NCI-H82 treated with DMSO at 0.1 percent for 48 hours (cell line): ENCODE data around the gene SLC25A41.
"Not testable (repeated sequence)": the region's sequence is repeated elsewhere in the genome, so short reads cannot be mapped to it uniquely, and the experiment has no call there.

ENCODE experiments used
- DNase-seq: peaks from one replicate; lab custom pipeline; 2025; ENCODE audit not compliant: unreplicated experiment; lab: John Stamatoyannopoulos, UW

SLC25A41 gene

DNA sequence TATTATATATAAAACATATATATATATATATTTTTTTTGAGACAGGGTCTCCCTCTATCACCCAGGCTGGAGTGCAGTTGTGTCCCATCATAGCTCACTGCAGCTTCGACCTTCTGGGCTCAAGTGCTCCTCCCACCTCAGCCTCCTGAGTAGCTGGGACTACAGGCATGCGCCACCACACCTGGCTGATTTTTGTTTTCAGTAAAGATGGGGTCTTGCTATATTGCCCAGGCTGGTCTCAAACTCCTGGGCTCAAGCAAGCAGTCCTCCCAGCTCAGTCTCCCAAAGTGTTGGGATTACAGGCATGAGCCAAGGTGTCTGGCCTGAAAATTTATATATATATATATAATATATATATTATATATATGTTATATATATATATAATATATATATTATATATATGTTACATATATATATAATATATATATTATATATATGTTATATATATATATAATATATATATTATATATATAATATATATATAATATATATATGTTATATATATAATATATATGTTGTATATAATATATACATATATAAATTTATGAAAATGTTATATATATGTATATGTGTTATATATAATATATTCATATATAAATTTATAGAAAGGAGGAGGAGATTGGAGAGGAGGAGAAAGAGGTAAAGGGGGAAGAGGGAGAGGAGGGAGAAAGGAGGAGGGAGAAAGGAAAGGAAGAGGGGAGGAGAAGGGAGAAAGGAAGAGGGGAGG lies 4.7 kb downstream of the SLC25A41 start:
- not testable (repeated sequence) for DNase-seq

DNA sequence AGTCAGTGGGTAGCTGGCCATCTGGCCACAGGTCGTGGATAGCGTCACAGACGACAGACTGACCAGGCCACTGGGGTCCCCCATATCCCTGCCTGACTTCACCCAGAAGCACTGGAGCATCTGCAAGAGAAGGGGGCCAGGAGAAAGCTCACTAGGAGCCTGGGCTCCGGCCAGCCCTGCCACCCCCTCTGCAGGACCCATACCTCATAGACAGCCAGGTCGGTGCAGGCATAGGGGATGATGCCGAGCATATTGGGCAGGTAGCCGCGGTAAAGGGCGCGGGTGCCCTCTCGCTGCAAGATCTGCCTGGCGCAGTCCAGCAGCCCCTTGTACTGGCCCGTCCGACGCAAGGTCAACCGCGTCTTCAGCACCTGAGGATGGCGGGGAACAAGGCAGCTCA lies 6.4 kb downstream of the SLC25A41 start:
- DNase-seq, result no peak

DNA sequence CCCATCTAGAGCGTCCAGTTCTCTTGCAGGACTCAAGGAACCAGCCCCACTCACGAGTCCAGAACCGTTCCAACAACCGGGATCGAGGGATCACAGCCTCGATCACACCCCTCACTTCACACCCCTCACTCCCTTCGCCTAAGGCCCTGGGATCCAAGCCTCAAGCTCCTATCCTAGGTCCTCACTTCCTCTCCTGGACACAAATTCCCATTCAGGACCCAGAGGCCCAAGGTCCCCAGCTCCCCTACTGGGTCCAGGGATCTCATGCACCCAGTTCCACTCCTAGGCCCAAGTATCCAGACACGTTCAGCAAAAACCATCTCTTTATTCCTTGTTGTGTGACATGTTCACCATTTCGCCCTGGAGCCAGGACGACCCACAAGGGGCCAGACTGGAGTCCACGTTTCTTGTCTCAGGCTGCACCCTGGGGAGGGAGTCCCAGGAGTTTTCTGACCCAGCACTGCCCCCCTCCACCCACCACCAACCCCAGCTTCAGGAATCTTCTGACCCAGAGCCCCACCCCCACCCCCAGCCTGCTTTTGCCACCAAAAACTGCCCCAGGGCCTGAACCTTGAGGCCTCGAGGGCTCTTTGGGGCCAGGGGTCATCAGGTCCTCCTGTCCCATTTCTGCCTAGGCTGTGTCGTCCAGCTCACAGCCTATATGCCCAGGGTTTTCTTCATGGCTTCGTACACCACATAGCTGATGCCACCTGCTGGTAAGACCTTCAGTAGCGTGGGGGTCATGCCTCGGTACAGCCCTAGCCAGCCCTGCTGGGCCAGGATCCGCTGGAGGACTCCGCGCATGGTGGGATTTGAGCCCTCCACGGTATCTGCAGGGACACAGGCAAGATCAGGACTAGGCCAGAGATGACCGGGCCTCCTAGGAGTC lies 7.6 kb downstream of the SLC25A41 start:
- no peak for DNase-seq

DNA sequence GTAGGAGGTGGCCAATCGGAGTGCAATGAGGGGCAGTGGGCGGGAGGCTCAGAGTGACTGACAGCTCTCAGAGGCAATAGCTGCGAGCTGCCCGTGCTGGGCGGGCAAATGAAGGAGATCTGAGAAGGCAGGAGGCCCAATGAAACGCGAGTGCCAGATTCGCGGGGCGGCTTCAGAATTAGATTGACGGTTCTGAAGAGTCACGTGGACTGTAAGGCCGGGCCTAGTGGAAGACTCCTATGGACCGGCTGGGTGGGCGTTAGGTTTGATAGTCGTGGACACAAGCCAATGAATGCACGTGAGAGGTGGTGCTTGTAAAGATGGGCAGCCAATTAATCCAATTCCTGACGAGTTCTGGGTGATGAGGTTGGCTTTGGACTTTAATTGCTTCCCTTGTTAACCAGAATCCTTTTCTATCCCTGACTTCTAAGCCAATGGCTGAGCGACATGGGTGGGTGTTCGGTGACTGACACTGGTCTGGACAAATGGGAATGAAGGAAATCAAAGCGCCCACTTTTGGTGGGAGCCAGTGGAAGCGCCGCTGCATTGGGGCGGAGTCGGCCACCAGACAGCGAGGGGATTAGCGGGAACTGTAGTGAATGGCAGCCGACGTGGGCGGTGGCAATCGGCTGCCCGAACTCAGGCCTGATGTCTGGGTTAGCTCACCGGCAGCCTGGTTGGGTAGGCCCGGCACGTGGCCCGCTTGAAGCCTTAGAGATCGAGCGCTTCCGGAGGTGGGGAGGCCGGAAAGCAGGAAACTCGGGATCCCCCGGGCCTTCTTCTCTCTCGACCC lies 8.4 kb downstream of the SLC25A41 start:
- DNase-seq, result peak; percentile 100

DNA sequence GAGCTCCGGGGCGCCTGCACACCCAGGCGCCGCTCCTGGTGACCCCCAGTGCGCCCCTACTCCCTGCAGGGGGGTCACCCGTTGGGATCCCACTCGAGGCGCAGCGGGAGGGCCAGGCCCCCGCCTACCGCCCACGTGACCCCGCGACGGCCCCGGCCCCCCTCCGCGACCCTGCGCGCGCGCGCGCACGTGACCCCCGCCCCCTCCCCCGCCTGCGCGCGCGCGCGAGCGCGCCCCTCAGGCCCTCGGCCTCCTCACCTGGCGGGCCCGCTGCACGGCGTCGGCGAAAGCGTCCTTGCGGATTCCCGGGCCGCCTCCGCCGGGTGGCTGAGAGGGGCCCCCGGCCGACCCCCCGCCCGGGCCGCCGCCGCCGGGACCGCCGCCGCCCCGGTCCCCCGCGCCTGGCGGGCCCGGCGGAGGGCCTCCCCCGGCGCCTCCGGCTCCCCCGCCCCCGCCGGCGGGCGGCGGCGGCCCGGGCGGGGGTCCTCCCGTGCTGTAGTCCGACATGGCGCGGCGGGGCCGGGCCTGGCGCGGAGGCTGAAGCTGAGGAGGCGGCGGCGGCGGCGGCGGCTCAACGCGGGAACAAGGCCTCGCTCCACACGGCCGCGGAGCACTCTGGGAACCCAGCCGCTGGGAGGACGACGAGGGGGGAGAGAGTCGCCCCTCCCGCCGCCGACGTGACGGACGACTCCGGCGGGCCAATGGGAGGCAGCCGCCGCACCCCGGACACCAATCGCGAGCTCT lies 9.2 kb downstream of the SLC25A41 start, which contains the start of gene KHSRP:
KHSRP (minus strand) TSS at position 617 of the 744 bp plus-strand sequence; CDS start at position 507, 110 bp downstream.
- DNase-seq, result no peak

DNA sequence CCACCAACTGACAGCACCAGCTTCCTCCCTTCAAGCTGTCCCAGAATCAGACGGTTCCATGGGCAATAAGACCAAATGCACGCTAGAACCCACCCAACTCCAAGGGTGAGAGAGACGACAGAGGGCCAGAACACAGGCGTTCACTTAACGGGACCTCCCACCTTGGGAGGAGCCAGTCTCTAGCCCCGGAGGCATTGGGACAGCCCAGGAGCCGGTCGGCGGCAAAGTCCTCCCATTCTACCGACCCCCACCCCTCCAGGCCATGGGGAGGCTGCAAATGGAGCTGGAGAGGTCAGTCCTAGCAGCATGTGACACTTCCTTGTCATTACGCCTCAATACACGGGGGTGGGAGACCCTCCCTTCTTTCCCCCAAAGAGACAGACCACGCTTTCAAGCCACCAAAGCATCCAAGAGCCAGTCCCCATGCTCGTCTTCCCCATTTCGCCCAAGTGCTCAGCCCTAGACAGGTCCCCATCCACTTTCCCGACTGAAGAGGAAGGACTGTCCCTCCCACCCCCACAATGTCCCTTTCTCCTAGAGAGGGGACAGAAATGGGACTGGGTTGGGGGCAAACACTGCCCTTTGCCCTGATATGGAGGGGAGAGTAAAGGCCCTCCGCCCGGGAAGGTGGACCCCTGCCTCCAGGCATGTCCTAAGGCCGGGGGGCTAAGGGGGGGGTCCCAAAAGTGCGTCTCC lies 9.9 kb downstream of the SLC25A41 start:
- no peak for DNase-seq

DNA sequence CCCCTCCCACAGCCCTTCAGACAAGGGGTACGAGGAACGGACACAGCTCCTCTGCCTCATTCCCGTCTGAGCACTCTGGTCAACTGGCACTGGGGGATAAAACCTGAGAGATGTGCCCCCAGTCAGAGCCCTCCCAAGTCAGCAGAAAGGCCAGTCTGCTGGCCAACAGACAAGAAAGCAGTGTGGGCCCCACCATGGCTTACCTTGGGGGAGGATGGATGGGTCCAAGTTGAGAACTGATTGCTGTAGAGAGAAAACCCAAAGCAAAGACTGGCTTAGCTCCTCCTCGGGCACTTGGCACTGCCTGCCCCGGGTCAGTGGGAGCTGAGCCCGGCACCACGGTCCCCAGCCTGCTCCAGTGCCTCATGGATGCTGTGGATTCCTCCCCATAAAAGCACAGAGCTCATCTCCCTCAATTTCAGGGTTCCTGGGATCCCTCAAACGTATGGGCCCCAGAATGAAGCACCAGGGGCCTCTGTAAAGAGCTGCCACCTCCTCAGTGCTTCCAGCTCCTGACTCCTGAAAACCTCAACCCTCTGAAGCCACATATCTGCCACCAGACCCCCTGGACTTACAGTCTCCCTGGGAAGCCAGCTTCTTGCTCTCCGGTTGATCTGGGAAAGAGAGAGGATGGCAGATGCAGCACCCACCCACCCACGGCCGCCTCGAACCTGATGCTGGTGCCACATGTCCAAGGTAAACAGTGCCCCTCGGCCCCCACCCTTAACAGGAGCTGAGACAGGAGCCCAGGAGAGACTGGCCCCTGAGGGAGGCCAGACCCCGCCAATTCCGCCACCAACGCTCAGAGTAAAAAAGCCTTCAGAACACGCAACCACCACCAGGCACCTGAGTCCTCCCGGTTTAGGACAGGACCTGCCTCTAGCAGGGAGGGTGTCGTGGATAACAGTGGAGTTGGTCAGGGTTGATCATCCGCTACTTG lies 12.2 kb downstream of the SLC25A41 start:
- DNase-seq, result no peak

DNA sequence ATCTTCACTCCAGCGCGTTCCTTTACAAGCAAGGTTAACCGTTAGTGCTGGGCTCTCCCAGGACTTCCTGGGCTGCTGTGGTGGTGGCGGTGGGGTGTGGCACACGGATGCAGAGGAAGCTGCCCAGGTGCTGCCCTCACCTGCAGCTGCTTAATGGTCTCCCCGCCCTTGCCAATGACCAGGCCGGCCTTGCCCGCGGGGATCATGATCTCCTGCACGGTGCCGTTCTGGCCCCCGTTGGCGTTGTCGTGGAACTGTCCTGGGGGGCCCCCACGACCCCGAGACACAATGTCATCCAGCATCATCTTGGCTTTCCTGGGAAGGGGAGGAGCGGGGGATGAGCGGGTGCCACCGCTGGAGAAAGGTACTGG lies 15.0 kb downstream of the SLC25A41 start:
- no peak for DNase-seq

DNA sequence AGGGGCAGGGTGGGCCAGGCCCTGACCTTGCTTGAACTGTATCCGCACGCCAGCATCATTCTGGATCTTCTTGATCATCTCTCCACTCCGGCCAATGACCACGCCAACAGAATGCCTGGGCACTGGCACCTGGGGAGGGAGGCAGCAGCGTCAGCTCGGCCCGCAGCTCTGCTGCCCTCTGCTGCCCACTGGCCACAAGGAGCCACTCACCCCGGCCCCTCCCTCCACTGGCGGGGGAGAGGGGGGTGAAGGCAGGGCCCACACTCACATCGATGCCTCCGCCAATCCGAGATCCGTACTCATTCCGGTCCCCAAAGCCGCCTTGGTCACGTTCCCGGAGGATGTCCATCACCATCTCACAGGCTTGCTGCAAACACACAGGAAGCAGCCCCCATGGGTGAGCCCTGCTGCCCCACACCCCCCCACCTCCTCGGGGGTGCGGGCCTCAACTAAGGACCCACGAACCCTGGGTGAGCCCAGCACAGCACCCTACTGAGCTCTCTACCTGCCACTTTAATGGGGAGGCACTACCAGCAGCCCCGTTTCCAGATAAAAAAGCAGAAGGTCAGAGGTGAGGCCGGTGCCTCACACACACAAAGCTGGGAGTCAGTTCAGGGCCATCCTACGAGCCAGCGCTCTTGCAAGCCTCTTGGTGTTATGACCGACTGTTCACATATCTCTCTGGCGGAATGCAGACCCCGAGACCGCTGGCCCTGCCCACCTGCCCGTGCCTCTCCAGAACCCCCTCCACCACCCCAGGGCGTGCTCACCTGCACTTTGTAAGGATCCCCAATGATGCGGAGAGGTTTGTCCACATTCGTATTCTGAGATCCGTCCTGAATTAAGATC lies 15.6 kb downstream of the SLC25A41 start:
- DNase-seq, result no peak

DNA sequence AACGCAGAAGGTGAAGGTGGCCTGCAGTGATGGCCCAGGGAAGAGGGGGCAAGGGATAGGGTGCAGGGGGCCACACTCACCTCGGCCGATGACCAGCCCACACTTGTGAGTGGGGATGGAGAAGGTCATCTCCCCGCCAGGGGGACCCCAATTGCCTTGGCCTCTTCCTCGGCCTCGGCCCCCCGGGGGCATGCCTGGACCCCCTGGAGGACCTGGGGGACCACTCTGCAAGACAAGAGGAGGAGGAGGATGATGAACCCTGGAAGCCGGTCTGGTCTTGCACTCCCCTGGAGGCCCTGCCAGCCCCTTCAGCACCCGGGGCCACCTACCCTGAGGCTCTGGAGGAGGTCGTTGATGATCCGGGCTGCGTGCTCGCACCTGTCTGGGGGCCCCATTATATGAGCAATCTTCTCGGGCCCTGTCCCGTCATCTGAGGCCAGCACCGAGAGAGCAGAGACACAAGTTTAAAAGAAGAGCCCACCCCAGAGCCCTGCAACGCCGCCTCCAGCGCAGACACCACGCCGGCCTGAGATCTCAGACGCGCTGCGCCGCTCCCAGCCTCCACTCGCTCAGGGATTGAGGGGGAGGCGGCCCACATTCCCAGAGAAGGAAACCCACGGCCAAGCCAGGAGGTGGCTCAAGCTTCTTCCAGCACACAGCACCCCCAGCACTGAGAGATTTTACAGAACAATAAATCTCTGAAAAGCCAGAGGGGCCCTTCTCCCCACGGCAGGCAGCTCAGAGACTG lies 16.7 kb downstream of the SLC25A41 start:
- DNase-seq, result no peak

DNA sequence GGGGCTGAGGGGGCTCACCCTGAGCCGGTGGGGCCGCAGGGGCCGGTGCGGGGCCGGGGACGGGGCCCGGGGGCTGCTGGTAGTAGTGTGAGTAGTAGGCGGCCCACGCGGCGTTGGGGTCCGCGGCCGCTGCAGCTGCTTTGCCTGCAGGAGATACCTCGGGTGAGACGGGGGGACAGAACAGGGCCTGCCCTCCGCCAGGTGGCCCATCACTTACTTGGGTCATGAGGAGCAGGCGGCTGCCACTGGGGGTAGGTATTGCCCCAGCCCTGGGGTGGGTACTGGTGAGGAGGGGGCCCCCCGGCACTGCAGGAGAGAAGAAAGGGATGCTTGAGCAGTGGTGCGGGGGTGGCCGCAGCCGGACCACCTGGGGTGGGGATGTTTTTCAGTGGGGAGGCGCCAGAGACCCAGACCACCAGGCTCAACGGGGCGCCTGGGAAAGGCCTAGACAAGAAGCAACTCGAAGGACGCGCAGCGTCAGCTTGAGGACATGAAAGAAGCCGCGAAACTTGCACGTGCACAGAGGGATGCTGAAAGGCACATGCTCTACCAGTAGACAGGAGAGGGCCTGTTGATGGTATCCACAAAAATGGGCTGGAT lies 17.9 kb downstream of the SLC25A41 start:
- no peak for DNase-seq

DNA sequence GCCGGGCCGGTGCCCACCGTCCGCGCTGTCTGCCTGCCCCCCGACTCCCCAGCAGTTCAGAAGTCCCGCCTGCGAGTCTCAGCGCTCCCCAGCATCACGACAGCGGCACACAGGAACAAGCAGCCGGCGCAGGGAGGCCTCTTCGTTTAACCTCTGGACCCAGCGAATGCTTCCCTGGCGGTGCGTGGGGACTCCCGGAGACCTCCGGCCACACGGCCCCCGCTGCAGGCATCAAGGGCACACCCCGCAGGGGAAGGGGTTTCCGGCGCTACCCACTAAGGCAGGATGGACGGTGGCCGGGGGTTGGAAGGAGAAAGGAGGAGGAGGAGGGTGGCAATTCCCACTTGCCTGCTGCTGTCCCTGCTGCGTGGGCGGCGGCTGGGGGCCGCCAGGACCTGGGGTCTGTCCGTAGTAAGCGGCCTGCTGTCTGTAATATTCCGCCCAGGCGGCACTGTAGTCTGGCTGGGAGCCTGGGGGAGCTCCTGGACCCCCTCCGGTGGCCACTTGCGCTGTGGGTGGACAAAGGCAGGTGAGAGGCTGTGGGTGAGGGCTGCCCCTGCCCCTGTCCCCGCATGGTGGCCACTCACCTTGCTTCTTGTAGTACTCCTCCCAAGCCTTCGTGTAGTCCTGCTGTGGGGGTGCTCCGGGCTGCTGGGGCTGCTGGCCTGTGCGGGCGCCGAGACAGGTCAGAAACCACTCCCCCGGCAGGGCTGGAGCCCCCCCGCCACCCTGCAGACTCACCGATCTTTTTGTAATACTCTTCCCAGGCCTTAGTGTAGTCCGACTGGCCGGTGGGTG lies 18.6 kb downstream of the SLC25A41 start:
- DNase-seq, result no peak

DNA sequence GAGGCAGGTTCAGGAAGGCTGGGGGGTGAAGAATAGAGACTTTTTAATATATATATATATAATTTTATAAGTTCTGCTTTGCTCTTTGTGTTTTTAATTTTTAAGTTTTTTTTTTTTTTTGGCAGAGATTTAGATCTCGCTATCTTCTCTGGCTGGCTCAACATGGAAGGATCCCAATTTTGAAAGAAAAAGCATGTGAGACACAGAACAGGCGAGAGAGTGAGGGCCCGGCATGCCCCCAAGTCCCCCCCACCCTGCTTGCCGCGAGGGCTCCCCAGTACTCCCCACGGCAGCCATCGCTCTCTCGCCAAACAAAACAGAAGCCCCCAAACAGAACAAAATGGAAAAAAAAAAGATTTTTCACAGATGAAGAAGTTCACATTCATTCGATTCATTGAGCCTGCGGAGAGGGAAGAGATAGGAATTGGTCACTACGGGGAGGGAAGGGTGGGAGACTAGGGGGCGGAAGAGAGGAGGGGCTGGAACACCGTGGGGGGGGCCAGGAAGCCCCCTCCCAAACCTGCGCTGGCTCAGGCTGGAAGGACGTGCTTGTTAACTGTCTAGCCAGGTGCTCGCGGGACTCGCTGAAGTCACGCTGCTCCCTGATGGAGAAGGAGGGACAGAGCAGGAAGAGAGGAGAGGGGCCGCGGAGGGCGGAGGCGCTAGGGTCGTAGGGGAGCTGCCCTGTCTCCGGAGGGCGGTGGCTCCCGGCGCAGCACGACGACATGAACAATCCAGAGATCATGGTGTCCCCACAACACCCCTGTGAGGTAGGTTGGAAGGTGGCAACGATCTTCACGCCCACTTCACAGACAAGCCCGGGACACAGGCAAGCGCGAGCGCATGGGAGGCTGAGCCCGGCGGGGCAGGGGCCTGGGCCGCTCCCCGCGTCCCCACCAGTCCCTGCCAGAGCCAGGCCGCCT lies 19.6 kb downstream of the SLC25A41 start:
- no peak for DNase-seq

DNA sequence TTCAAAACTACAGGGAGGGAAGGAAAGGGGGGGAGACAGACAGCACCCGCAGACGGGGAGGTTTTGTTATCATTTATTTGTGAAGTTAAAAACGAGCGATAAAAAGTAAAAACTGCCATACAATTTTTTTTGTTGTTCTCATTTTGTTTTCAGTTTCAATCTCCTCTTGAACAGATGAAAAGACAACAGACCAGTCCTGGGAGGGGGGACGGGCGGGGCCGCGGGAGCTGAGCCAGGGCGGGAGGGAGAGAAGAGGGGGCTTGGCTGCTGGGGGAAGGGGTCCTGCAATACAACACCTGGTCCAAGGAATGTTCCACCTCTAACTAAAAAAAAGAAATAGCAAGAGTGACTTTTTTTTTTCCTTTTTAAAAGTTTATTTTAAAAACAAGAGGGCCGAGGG lies 20.3 kb downstream of the SLC25A41 start:
- no peak for DNase-seq

DNA sequence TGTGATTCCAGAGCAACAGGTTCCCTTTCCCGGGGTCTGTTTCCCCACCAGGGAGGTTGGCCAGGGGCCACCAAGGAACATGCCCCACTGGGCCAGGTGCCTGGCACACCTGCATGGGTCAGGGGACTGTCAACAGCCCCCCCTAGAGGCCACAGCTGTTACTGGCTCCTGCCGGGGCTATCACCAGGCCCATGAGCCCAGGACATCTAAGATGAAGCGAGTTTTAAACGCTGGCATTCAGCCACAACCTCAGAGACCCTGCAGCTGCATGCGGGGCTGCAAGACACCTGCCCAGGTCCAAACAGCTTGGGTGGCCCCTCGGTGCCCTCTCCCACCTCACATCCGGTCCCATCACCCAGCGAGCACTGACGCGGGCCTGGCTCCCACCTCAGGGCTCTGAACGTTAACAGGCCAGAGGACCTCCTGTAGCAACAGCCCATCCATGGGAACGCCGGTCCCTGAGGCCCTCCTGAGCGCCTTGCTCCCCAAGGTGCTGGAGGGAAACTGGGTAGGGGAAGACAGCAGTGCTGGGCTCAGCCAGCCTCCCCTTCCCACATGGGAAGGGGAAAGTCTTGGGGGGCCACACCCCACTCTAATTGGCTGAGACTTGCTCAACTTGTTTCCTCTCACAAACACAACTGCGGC lies 21.0 kb downstream of the SLC25A41 start:
- DNase-seq, result no peak
